ENCODE data around the gene BMP7. TPM values are rescaled to one million over a fixed set of nuclear protein-coding genes. Genes with fewer than 3 reads are reported as not detected.

The BMP7 gene
- total and polyA plus RNA-seq, 3 experiments from 2014 or later = not detected

DNA sequence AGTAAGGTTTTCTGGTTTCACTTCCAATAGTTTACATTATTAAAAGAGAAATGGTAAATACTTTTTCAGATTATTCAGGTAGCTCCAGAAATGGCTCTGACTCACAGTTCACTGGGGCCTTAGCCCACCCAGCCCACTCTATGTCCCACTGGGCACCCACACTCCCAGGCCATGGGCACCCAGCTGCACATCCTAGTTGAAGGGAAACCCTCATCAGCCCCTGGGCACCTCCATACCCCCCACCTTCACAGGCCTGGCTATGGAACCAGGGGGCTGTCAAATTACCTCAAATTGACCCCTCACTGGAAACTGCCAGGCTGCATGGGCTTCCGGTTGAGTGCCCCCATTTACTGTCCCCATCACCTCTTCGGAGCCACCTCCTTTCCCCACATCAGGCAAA, 51.5 kb downstream of the BMP7 start:
- Histone ChIP-seq H3K4me1 (ENCODE audit: insufficient read depth, low read length) (no peaks in the 10 kb centered on the region), H3K27me3 (ENCODE audit: insufficient read depth, low read length, poor library complexity, severe bottlenecking) (no peaks in the 10 kb centered on the region), H3K27ac (ENCODE audit: low read depth, low read length) (no peak overlapping the region), H3K9me3 (ENCODE audit: low read length) (no peaks in the 10 kb centered on the region), H3K4me3 (ENCODE audit: low read length) (no peak overlapping the region), H3K36me3 (ENCODE audit: insufficient read depth, low read length) (no peaks in the 10 kb centered on the region)
- CTCF ChIA-PET = no interaction called here
- DNase-seq = no peak
- H3K4me1 Mint-ChIP-seq = no peaks in the 10 kb centered on the region
- no peaks in the 10 kb centered on the region for H3K36me3 Mint-ChIP-seq
- POLR2A ChIA-PET = no interaction called here
- peaks cover 12 to 14% of the 10 kb centered on the region in 2 donors for H3K27me3 Mint-ChIP-seq
- peaks cover 0 to 4% (median 0%) of the 10 kb centered on the region in 5 donors for H3K9me3 Mint-ChIP-seq
- no peak overlapping the region for H3K27ac Mint-ChIP-seq
- H3K4me3 Mint-ChIP-seq = no peak overlapping the region

DNA sequence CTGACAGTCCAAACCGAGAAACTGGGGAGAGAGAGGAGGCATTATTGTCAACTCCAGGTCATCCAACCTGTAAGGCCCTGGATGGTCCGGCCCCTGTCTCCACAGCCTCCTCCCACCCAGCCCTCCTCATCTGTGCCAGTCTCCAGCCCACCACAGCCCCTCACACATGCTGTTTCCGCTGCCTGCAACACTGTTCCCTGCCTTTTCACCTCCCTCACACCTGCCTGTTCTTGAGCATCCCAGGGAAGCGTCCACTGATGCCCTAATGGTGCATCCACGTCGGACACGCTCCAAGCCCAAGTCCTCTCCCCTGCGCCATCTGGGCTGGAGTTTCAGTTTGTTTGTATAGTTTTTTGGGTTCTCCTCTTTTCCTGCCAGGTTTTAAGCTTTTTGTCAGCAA, 52.0 kb downstream of the BMP7 start:
- Histone ChIP-seq H3K36me3 (ENCODE audit: insufficient read depth, low read length) (no peaks in the 10 kb centered on the region), H3K4me1 (ENCODE audit: insufficient read depth, low read length) (no peaks in the 10 kb centered on the region), H3K4me3 (ENCODE audit: low read length) (no peak overlapping the region), H3K27me3 (ENCODE audit: insufficient read depth, low read length, poor library complexity, severe bottlenecking) (no peaks in the 10 kb centered on the region), H3K9me3 (ENCODE audit: low read length) (no peaks in the 10 kb centered on the region), H3K27ac (ENCODE audit: low read depth, low read length) (no peak overlapping the region)
- DNase-seq = no peak
- H3K9me3 Mint-ChIP-seq = peaks cover 0 to 4% (median 0%) of the 10 kb centered on the region in 5 donors
- ChIA-PET POLR2A (no interaction called here), CTCF (no interaction called here)
- no peaks in the 10 kb centered on the region for H3K4me1 Mint-ChIP-seq
- no peaks in the 10 kb centered on the region for H3K36me3 Mint-ChIP-seq
- no peak overlapping the region for H3K27ac Mint-ChIP-seq
- H3K27me3 Mint-ChIP-seq = peaks cover 12 to 14% of the 10 kb centered on the region in 2 donors
- no peak overlapping the region for H3K4me3 Mint-ChIP-seq

DNA sequence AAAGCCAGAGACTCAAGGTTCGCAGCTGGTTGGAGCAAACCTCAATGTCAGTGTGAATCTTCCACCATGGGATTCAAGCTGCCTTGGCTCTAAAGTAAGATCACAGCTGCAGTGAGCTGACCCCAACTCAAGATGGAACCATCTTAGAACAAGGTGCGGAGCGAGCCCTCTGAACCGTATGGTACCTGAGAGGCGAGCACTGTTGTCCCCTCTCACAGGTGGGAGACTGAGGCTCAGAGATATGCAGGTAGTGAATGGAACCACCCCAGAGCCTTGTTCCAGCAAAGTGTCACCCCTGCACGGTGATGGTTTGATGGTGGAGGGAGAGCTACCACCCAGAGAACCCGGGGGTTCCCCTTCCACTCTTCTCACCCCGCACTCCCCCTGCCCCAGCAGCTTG, 52.5 kb downstream of the BMP7 start:
- Mint-ChIP-seq H3K9me3 (peaks cover 0 to 4% (median 0%) of the 10 kb centered on the region in 5 donors), H3K36me3 (no peaks in the 10 kb centered on the region), H3K27me3 (peaks cover 12 to 14% of the 10 kb centered on the region in 2 donors), H3K27ac (no peak overlapping the region), H3K4me3 (no peak overlapping the region), H3K4me1 (no peaks in the 10 kb centered on the region)
- CTCF ChIA-PET = no interaction called here
- Histone ChIP-seq H3K9me3 (ENCODE audit: low read length) (no peaks in the 10 kb centered on the region), H3K4me3 (ENCODE audit: low read length) (no peak overlapping the region), H3K36me3 (ENCODE audit: insufficient read depth, low read length) (no peaks in the 10 kb centered on the region), H3K27ac (ENCODE audit: low read depth, low read length) (no peak overlapping the region), H3K27me3 (ENCODE audit: insufficient read depth, low read length, poor library complexity, severe bottlenecking) (no peaks in the 10 kb centered on the region), H3K4me1 (ENCODE audit: insufficient read depth, low read length) (no peaks in the 10 kb centered on the region)
- no peak for DNase-seq
- POLR2A ChIA-PET = no interaction called here

DNA sequence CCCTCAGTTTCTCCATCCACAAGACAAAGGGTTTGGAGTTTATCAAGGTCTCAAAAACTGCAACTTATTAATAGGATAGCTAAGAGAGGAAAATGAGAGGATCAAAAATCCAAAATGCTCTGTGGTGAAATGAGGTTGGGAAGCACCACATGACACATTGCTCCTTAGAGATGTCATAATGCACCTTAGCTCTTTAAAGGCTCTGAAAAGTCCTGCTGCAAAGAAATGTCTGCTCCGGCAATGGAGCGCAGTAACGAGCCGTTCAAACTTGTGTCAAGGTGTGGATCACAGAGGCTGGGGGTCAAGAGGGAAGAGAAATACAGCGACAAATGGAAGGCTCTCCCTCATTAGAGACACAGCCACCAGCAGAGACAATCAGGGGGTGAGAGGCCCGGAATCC, 53.1 kb downstream of the BMP7 start:
- Mint-ChIP-seq H3K27ac (no peak overlapping the region), H3K27me3 (peaks cover 12 to 14% of the 10 kb centered on the region in 2 donors), H3K9me3 (peaks cover 0 to 4% (median 0%) of the 10 kb centered on the region in 5 donors), H3K4me3 (no peak overlapping the region), H3K4me1 (no peaks in the 10 kb centered on the region), H3K36me3 (no peaks in the 10 kb centered on the region)
- H3K36me3 ChIP-seq (ENCODE audit: insufficient read depth, low read length) = no peaks in the 10 kb centered on the region
- H3K27ac ChIP-seq (ENCODE audit: low read depth, low read length) = no peak overlapping the region
- POLR2A ChIA-PET = no interaction called here
- no peaks in the 10 kb centered on the region for H3K9me3 ChIP-seq (ENCODE audit: low read length)
- no peak overlapping the region for H3K4me3 ChIP-seq (ENCODE audit: low read length)
- no peaks in the 10 kb centered on the region for H3K27me3 ChIP-seq (ENCODE audit: insufficient read depth, low read length, poor library complexity, severe bottlenecking)
- CTCF ChIA-PET = no interaction called here
- no peak for DNase-seq
- no peaks in the 10 kb centered on the region for H3K4me1 ChIP-seq (ENCODE audit: insufficient read depth, low read length)

DNA sequence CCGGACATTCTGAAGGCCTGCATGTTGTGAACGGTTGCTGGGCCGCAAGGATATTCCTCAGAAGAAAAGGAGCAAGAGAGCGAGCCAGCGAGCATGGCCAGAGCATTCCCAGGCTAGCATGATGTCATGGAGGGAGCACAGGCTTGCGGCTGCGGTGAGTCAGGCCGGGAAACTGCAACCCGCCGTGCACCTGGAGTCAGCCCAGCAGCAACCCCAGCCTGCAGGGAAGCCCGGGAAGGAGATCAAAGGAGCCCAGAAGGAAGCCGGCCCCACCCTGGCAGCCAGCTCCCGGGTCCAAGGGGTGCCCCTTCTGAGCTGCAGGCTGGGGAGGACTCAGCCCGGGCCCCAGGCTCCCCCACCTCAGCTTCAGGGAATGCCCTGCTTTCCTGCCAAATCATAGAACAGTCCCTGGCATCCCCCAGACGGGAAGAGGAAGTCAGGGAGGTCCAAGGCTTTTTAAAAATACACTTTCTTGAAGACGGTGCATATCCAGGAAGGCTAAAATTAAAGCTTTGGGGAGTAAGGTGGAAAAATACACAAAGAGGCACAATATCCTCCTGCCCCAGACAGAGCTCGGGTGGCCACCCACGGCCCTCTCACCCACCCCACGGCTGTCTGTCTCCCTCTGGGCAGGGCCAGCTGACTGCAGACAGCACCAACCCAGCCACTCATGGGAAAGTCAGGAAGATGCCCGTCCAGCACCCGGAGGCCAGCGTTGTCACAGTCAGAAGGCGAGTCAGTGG, 53.7 kb downstream of the BMP7 start:
- no peaks in the 10 kb centered on the region for H3K9me3 ChIP-seq (ENCODE audit: low read length)
- ChIA-PET POLR2A (no interaction called here), CTCF (no interaction called here)
- no peaks in the 10 kb centered on the region for H3K27me3 ChIP-seq (ENCODE audit: insufficient read depth, low read length, poor library complexity, severe bottlenecking)
- DNase-seq = no peak
- Mint-ChIP-seq H3K27ac (no peak overlapping the region), H3K27me3 (peaks cover 12 to 14% of the 10 kb centered on the region in 2 donors), H3K9me3 (peaks cover 0 to 4% (median 0%) of the 10 kb centered on the region in 5 donors), H3K36me3 (no peaks in the 10 kb centered on the region), H3K4me3 (no peak overlapping the region), H3K4me1 (no peaks in the 10 kb centered on the region)
- H3K4me3 ChIP-seq (ENCODE audit: low read length) = no peak overlapping the region
- no peaks in the 10 kb centered on the region for H3K36me3 ChIP-seq (ENCODE audit: insufficient read depth, low read length)
- no peak overlapping the region for H3K27ac ChIP-seq (ENCODE audit: low read depth, low read length)
- no peaks in the 10 kb centered on the region for H3K4me1 ChIP-seq (ENCODE audit: insufficient read depth, low read length)

DNA sequence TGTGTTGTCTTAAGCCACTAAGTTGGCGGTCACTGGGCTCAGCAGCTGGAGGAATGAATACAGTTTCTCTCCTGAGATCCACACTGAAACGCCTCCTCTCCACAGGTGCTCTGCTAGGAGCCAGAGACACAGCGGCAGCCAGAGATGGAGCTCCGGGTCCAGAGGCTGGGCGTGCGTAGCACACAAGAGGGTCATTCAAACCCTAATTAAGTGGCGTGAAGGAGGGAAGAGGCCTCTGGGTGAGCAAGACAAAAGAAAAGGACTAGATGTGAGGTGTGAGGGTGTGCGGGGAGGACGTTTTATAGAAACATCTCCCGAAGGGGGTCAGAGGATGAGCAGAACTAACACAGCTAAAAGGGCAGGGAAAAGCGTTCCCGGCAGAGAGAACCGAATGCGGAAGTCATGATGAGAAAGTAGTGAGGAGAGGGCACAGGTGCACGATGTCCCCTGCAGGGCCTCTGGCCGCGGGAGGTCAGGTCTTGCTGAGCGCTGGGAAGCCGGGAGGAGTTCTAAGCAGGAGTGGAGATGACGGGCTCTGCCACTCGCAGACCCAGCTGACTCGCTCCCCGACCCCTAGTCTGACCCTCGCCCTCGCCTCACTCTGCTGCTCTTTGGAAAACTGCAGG, 54.4 kb downstream of the BMP7 start:
- CTCF ChIA-PET = no interaction called here
- Mint-ChIP-seq H3K4me1 (no peaks in the 10 kb centered on the region), H3K9me3 (peaks cover 0 to 4% (median 2%) of the 10 kb centered on the region in 5 donors), H3K27ac (no peak overlapping the region), H3K27me3 (peaks cover 12 to 14% of the 10 kb centered on the region in 2 donors), H3K4me3 (no peak overlapping the region), H3K36me3 (no peaks in the 10 kb centered on the region)
- H3K27me3 ChIP-seq (ENCODE audit: insufficient read depth, low read length, poor library complexity, severe bottlenecking) = no peaks in the 10 kb centered on the region
- no peak for DNase-seq
- POLR2A ChIA-PET = no interaction called here
- no peak overlapping the region for H3K27ac ChIP-seq (ENCODE audit: low read depth, low read length)
- H3K9me3 ChIP-seq (ENCODE audit: low read length) = no peaks in the 10 kb centered on the region
- H3K4me3 ChIP-seq (ENCODE audit: low read length) = no peak overlapping the region
- H3K36me3 ChIP-seq (ENCODE audit: insufficient read depth, low read length) = no peaks in the 10 kb centered on the region
- H3K4me1 ChIP-seq (ENCODE audit: insufficient read depth, low read length) = no peaks in the 10 kb centered on the region

DNA sequence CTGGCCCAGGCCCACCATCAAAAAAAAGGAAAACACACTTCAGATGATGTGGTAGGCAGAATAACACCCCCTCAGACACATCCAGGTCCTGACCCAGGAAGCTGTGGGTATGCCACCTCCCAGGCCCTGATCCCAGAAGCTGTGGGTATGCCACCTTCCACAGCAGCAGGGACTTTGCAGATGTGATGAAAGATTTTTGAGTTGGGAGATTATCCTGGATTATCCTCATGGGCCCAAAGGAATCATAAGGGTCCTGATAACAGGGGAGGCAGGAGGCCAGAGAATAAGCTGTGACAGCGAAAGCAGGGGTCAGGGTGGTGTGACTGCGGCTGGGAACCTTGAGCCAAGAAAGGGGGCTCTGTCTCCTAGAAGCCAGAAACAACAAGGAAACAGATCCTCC, 55.0 kb downstream of the BMP7 start:
- ChIA-PET POLR2A (no interaction called here), CTCF (no interaction called here)
- Mint-ChIP-seq H3K9me3 (peaks cover 0 to 7% (median 3%) of the 10 kb centered on the region in 5 donors), H3K4me3 (no peak overlapping the region), H3K27me3 (peaks cover 12 to 14% of the 10 kb centered on the region in 2 donors), H3K4me1 (no peaks in the 10 kb centered on the region), H3K36me3 (no peaks in the 10 kb centered on the region), H3K27ac (no peak overlapping the region)
- Histone ChIP-seq H3K27me3 (ENCODE audit: insufficient read depth, low read length, poor library complexity, severe bottlenecking) (no peaks in the 10 kb centered on the region), H3K4me1 (ENCODE audit: insufficient read depth, low read length) (no peaks in the 10 kb centered on the region), H3K27ac (ENCODE audit: low read depth, low read length) (no peak overlapping the region), H3K4me3 (ENCODE audit: low read length) (no peak overlapping the region), H3K36me3 (ENCODE audit: insufficient read depth, low read length) (no peaks in the 10 kb centered on the region), H3K9me3 (ENCODE audit: low read length) (no peaks in the 10 kb centered on the region)
- no peak for DNase-seq

DNA sequence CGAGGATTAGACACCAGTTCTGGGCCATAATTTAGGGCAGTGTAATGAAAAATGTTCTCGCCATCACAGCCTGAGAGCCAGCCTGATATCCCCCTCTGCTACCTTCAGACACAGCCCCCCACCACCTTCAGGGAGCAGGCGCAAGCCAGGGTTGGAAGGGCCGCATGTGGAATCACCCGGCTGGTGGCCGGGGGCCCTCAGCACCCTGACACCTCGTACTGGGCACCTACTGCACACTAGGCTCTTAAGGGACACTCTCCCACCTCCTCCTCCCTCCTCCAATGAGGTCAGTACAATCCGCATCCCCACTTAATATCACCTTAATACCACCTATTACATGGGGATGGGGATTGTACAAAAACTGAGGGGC, 55.5 kb downstream of the BMP7 start:
- Histone ChIP-seq H3K36me3 (ENCODE audit: insufficient read depth, low read length) (no peaks in the 10 kb centered on the region), H3K4me1 (ENCODE audit: insufficient read depth, low read length) (no peaks in the 10 kb centered on the region), H3K4me3 (ENCODE audit: low read length) (no peak overlapping the region), H3K9me3 (ENCODE audit: low read length) (no peaks in the 10 kb centered on the region), H3K27me3 (ENCODE audit: insufficient read depth, low read length, poor library complexity, severe bottlenecking) (no peaks in the 10 kb centered on the region), H3K27ac (ENCODE audit: low read depth, low read length) (no peak overlapping the region)
- Mint-ChIP-seq H3K27ac (no peak overlapping the region), H3K27me3 (peaks cover 12 to 14% of the 10 kb centered on the region in 2 donors), H3K9me3 (peaks cover 0 to 5% (median 3%) of the 10 kb centered on the region in 5 donors), H3K36me3 (no peaks in the 10 kb centered on the region), H3K4me3 (no peak overlapping the region), H3K4me1 (no peaks in the 10 kb centered on the region)
- DNase-seq = no peak
- CTCF ChIA-PET = no interaction called here
- POLR2A ChIA-PET = no interaction called here
